MM.1S (cell line): ENCODE results near the gene GSE1.

ENCODE experiments used
- DNase-seq: peaks from one replicate; pipeline ENCODE4 v3.0.0-alpha.2; 2015
- H2AFZ ChIP-seq: fragments of 300-600 bp; sonication (generic); 2 replicates; pipeline ENCODE4 v1.6.0; 2016; ENCODE audit warnings: antibody characterized with exemption, low read length
- H3F3A ChIP-seq: fragments of 300-600 bp; sonication (generic); 2 replicates; pipeline ENCODE4 v1.6.1; 2016; ENCODE audit warnings: mild to moderate bottlenecking, antibody characterized with exemption, low read length, moderate library complexity, mixed read lengths; ENCODE audit not compliant: insufficient read depth
- H3K27ac ChIP-seq: fragments of 300-600 bp; sonication (generic); 2 replicates; pipeline ENCODE4 v1.5.1; 2016; ENCODE audit warnings: mild to moderate bottlenecking, low read length
- H3K27me3 ChIP-seq: fragments of 300-600 bp; sonication (generic); replicated peaks from 2 replicates; pipeline ENCODE4 v1.6.0; 2016; ENCODE audit warnings: low read length; ENCODE audit not compliant: insufficient read depth
- H3K36me3 ChIP-seq: fragments of 300-600 bp; sonication (generic); replicated peaks from 2 replicates; pipeline ENCODE4 v1.6.1; 2016; ENCODE audit warnings: mild to moderate bottlenecking, low read length, mixed read lengths; ENCODE audit not compliant: insufficient read depth
- H3K4me1 ChIP-seq: fragments of 300-600 bp; sonication (generic); 2 replicates; pipeline ENCODE4 v1.6.1; 2016; ENCODE audit warnings: low read length, mixed read lengths
- H3K4me2 ChIP-seq: fragments of 300-600 bp; sonication (generic); 2 replicates; pipeline ENCODE4 v1.6.0; 2016; ENCODE audit warnings: low read depth, low read length
- H3K4me3 ChIP-seq: fragments of 300-600 bp; sonication (generic); 2 replicates; pipeline ENCODE4 v1.5.1; 2016; ENCODE audit warnings: low read length, mixed read lengths
- H3K79me2 ChIP-seq: fragments of 300-600 bp; sonication (generic); 2 replicates; pipeline ENCODE4 v1.6.1; 2016; ENCODE audit warnings: mixed run types, low read length, mixed read lengths
- H3K9ac ChIP-seq: fragments of 300-600 bp; sonication (generic); 2 replicates; pipeline ENCODE4 v1.6.1; 2016; ENCODE audit warnings: low read length, mixed read lengths
- H3K9me2 ChIP-seq: fragments of 300-600 bp; sonication (generic); replicated peaks from 2 replicates; pipeline ENCODE4 v1.6.1; 2016; ENCODE audit warnings: mild to moderate bottlenecking, low read length, mixed read lengths; ENCODE audit not compliant: insufficient read depth
- H3K9me3 ChIP-seq: fragments of 300-600 bp; sonication (generic); replicated peaks from 2 replicates; pipeline ENCODE4 v1.6.1; 2016; ENCODE audit warnings: mild to moderate bottlenecking, low read length, mixed read lengths; ENCODE audit not compliant: insufficient read depth
- H4K20me1 ChIP-seq: fragments of 300-600 bp; sonication (generic); 2 replicates; pipeline ENCODE4 v1.6.1; 2016; ENCODE audit warnings: mild to moderate bottlenecking, low read length, moderate library complexity, mixed read lengths; ENCODE audit not compliant: insufficient read depth
- EZH2 ChIP-seq: fragments of 300-600 bp; sonication (generic); optimal IDR thresholded peaks from 2 replicates; pipeline ENCODE3; 2017; ENCODE audit warnings: low read depth, mild to moderate bottlenecking, antibody characterized with exemption, low read length, mixed read lengths
- EZH2phosphoT487 ChIP-seq: fragments of 300-600 bp; sonication (generic); IDR thresholded peaks from 2 replicates; pipeline ENCODE4 v1.6.1; 2018; ENCODE audit warnings: antibody characterized with exemption, low read length
- TF ChIP-seq, protein P1 (sequence below): fragments of 300-600 bp; sonication (generic); IDR thresholded peaks from 2 replicates; pipeline ENCODE4 v1.5.1; 2016; ENCODE audit warnings: antibody characterized with exemption, low read length, mixed read lengths

GSE1 gene

GRCh38 chr16:85687651-85688471 lies 74.7 kb downstream of the GSE1 start:
- TF ChIP-seq EZH2: no peak
- TF ChIP-seq, protein P1, sequence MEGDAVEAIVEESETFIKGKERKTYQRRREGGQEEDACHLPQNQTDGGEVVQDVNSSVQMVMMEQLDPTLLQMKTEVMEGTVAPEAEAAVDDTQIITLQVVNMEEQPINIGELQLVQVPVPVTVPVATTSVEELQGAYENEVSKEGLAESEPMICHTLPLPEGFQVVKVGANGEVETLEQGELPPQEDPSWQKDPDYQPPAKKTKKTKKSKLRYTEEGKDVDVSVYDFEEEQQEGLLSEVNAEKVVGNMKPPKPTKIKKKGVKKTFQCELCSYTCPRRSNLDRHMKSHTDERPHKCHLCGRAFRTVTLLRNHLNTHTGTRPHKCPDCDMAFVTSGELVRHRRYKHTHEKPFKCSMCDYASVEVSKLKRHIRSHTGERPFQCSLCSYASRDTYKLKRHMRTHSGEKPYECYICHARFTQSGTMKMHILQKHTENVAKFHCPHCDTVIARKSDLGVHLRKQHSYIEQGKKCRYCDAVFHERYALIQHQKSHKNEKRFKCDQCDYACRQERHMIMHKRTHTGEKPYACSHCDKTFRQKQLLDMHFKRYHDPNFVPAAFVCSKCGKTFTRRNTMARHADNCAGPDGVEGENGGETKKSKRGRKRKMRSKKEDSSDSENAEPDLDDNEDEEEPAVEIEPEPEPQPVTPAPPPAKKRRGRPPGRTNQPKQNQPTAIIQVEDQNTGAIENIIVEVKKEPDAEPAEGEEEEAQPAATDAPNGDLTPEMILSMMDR: no peak
- TF ChIP-seq EZH2phosphoT487: no peak
- no peaks in the 10 kb centered on the region for H3K9me3 ChIP-seq
- no peak for DNase-seq
- H3K79me2 ChIP-seq: peaks cover 27% of the 10 kb centered on the region
- H3K36me3 ChIP-seq: no peaks in the 10 kb centered on the region; the same call in 1 of the 2 replicates
- H3K27ac ChIP-seq: no peak overlapping the region
- H3K4me3 ChIP-seq: peak overlapping the region; percentile 76
- no peak overlapping the region for H2AFZ ChIP-seq
- H3K27me3 ChIP-seq: no peaks in the 10 kb centered on the region
- no peaks in the 10 kb centered on the region for H3K9me2 ChIP-seq
- no peaks in the 10 kb centered on the region for H3K4me1 ChIP-seq
- H3K9ac ChIP-seq: peak overlapping the region; percentile 71; the same call in 1 of the 2 replicates
- no peaks in the 10 kb centered on the region for H4K20me1 ChIP-seq
- H3K4me2 ChIP-seq: peak overlapping the region; percentile 49; the same call in 1 of the 2 replicates
- no peaks in the 10 kb centered on the region for H3F3A ChIP-seq

- no peak for TF ChIP-seq EZH2phosphoT487
- no peak for TF ChIP-seq EZH2
- TF ChIP-seq, protein P1: no peak
- Histone ChIP-seq H4K20me1 (no peaks in the 10 kb centered on the region), H3K4me3 (peak within 1 kb of the TSS; percentile 76), H3K4me1 (no peaks in the 10 kb centered on the region), H3K27me3 (no peaks in the 10 kb centered on the region), H3K9me2 (no peaks in the 10 kb centered on the region), H3K36me3 (no peaks in the 10 kb centered on the region; the same call in 1 of the 2 replicates), H3K4me2 (peak within 1 kb of the TSS; percentile 49; the same call in 1 of the 2 replicates), H3K9me3 (no peaks in the 10 kb centered on the region), H3F3A (no peaks in the 10 kb centered on the region), H3K27ac (no peak within 1 kb of the TSS; the same call in 1 of the 2 replicates), H2AFZ (peak within 1 kb of the TSS; percentile 61; the same call in 1 of the 2 replicates), H3K79me2 (peaks cover 19% of the 10 kb centered on the region), H3K9ac (peak within 1 kb of the TSS; percentile 71)
- peak; percentile 89 for DNase-seq
Observed at GRCh38 chr16:85688586-85689284, 75.6 kb downstream of the GSE1 start, which contains the start of gene GINS2. Gene GINS2, minus strand, starts transcription at chr16:85688954. Its CDS starts 56 bp downstream, at chr16:85688898.

DNA sequence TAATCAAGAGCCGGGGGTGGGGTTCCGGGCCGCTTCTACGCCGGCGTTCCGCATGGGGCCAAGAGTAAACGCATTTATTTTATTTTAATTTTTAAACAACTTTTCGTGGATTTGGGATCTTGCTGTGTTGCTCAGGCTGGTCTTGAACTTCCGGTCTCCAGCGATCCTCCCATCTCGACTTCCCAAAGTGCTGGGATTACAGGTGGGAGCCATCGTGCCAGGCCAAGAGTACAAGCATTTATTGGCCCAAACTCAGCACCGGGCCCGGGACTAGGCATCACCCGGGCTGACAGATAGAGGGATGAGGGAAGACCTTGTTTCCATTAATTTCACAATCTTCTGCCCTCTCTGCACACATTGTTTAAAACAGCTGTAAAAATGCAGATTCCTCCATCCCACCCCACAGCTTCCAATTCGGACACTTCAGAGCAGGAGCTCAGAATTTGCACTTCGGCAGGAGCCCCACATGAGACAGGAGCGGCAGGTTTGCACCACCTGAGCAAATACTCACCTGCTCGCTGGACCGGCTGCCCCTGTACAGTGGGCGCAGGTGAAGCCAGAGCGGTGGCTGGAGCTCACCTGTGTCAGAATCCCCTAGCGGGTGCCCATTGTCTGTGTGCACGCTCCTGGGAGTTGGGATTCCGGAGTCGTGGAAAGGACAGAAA lies 76.3 kb downstream of the GSE1 start:
- Histone ChIP-seq H3K4me3 (peak overlapping the region; percentile 15; the same call in 1 of the 2 replicates), H3K4me1 (no peaks in the 10 kb centered on the region), H3K9me2 (no peaks in the 10 kb centered on the region), H2AFZ (no peak overlapping the region), H3K9me3 (no peaks in the 10 kb centered on the region), H3K27me3 (no peaks in the 10 kb centered on the region), H4K20me1 (no peaks in the 10 kb centered on the region), H3K27ac (no peak overlapping the region), H3K79me2 (peaks cover 19% of the 10 kb centered on the region), H3K4me2 (peak overlapping the region; percentile 41; the same call in 1 of the 2 replicates), H3F3A (no peaks in the 10 kb centered on the region), H3K9ac (peak overlapping the region; percentile 25; the same call in 1 of the 2 replicates), H3K36me3 (no peaks in the 10 kb centered on the region)
- no peak for DNase-seq
- TF ChIP-seq, protein P1: no peak
- TF ChIP-seq EZH2phosphoT487 (no peak), EZH2 (no peak)
